ENCODE measurements around the gene CFAP298. TPM values are rescaled to one million over a fixed set of nuclear protein-coding genes. Genes with fewer than 3 reads are reported as not detected.
"Not testable (repeated sequence)": the region's sequence is repeated elsewhere in the genome, so short reads cannot be mapped to it uniquely, and the experiment has no call there.

CFAP298 gene
- total RNA-seq, 1 experiment from 2014 or later = 35.5 TPM

GRCh38 chr21:32641710-32642698, 29.8 kb upstream of the CFAP298 start:
- CTCF ChIA-PET = no interaction called here
- H3K4me1 ChIP-seq (replicated peaks; ENCODE audit: insufficient read depth) = no peaks in the 10 kb centered on the region
- H3K79me2 ChIP-seq (ENCODE audit: low read depth) = no peaks in the 10 kb centered on the region
- H3F3A ChIP-seq (ENCODE audit: insufficient read depth, low read depth) = no peaks in the 10 kb centered on the region
- intact Hi-C loops (cut with micrococcal nuclease; ENCODE audit: unreplicated experiment) = no loop called here
- H3K9me3 ChIP-seq (ENCODE audit: insufficient read depth, low read depth) = no peaks in the 10 kb centered on the region
- H3K4me2 ChIP-seq = no peak overlapping the region
- no peak overlapping the region for H2AFZ ChIP-seq
- no peaks in the 10 kb centered on the region for H3K36me3 ChIP-seq (ENCODE audit: low read depth)
- BruUV-seq (replicated peaks) = no TSS peak
- no peak overlapping the region for H3K4me3 ChIP-seq
- DNase-seq = no peak
- H4K20me1 ChIP-seq (ENCODE audit: insufficient read depth) = no peaks in the 10 kb centered on the region
- no peaks in the 10 kb centered on the region for H3K27me3 ChIP-seq (ENCODE audit: insufficient read depth, low read depth)
- H3K9me2 ChIP-seq (ENCODE audit: insufficient read depth) = no peaks in the 10 kb centered on the region
- no peak overlapping the region for H3K27ac ChIP-seq
- POLR2A ChIA-PET (ENCODE audit: unreplicated experiment) = no interaction called here
- TF ChIP-seq CTCF (conservative IDR thresholded peaks at IDR 0.05) = no peak
- TF ChIP-seq EZH2 (IDR thresholded peaks at IDR 0.05; ENCODE audit: low read depth) = no peak

- TF ChIP-seq EZH2 (IDR thresholded peaks at IDR 0.05; ENCODE audit: low read depth) = no peak
- TF ChIP-seq CTCF (conservative IDR thresholded peaks at IDR 0.05) = no peak
- Histone ChIP-seq H3K36me3 (ENCODE audit: low read depth) (no peaks in the 10 kb centered on the region), H3K9me3 (ENCODE audit: insufficient read depth, low read depth) (no peaks in the 10 kb centered on the region), H3K27me3 (ENCODE audit: insufficient read depth, low read depth) (no peaks in the 10 kb centered on the region), H3K9me2 (ENCODE audit: insufficient read depth) (no peaks in the 10 kb centered on the region), H3K4me3 (no peak overlapping the region), H3F3A (ENCODE audit: insufficient read depth, low read depth) (peaks cover 8% of the 10 kb centered on the region; the same call in 1 of the 2 replicates), H3K4me1 (replicated peaks; ENCODE audit: insufficient read depth) (no peaks in the 10 kb centered on the region), H2AFZ (no peak overlapping the region), H4K20me1 (ENCODE audit: insufficient read depth) (no peaks in the 10 kb centered on the region), H3K27ac (no peak overlapping the region), H3K4me2 (no peak overlapping the region), H3K79me2 (ENCODE audit: low read depth) (no peaks in the 10 kb centered on the region)
- POLR2A ChIA-PET (ENCODE audit: unreplicated experiment) = no interaction called here
- no peak for DNase-seq
- intact Hi-C loops (cut with micrococcal nuclease; ENCODE audit: unreplicated experiment) = no loop called here
- BruUV-seq (replicated peaks) = no TSS peak
- CTCF ChIA-PET = no interaction called here
These were observed 14.5 kb upstream of the CFAP298 start for GRCh38 chr21:32626621-32627196.

- H3K9me3 ChIP-seq (ENCODE audit: insufficient read depth, low read depth); intact Hi-C loops (cut with micrococcal nuclease; ENCODE audit: unreplicated experiment); CTCF ChIA-PET; H3K4me1 ChIP-seq (replicated peaks; ENCODE audit: insufficient read depth); H4K20me1 ChIP-seq (ENCODE audit: insufficient read depth); POLR2A ChIA-PET (ENCODE audit: unreplicated experiment); H3K4me2 ChIP-seq; H3K27ac ChIP-seq; H3K79me2 ChIP-seq (ENCODE audit: low read depth); H3K27me3 ChIP-seq (ENCODE audit: insufficient read depth, low read depth); BruUV-seq (replicated peaks); DNase-seq; H3K9me2 ChIP-seq (ENCODE audit: insufficient read depth); H3F3A ChIP-seq (ENCODE audit: insufficient read depth, low read depth); H2AFZ ChIP-seq; H3K4me3 ChIP-seq; H3K36me3 ChIP-seq (ENCODE audit: low read depth): not testable (repeated sequence)
These were observed 6.0 kb upstream of the CFAP298 start for GRCh38 chr21:32618218-32618617.
